Measurements from ENCODE around the gene SUZ12. TPM values are rescaled to one million over a fixed set of nuclear protein-coding genes. Genes with fewer than 3 reads are reported as not detected.
"Not testable (repeated sequence)": the region's sequence is repeated elsewhere in the genome, so short reads cannot be mapped to it uniquely, and the experiment has no call there.

The SUZ12 gene
- total RNA-seq, 1 donor from 2014 or later, result 30.3 TPM

DNA sequence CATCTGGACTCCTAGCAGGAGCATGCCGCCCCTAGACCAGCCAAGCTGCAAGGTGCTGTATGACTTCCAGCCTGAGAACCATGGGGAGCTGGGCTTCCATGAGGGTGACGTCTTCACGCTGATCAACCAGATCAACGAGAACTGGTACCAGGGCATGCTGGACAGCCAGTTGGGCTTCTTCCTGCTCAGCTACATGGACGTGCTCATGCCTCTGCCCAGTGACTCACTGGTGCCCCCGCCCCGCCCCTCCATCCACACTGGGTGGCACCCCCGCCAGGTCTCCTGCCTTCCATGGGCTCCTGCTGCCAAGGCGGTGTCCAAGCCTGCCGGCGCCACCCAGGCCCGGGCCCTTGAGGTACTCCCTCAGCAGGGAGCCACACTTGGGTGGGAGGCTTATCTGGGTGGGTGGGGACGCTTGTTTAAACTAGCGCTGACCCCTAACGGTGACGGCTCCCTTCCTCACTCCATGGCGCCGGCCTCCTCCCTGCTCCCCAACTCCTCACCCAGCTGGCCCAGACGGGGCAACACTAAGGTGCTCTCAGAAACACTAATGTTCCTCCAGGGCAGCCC is 104.6 kb downstream of the SUZ12 start:
- not testable (repeated sequence) for DNase-seq (ENCODE audit: low spot score in 2 of 2, unreplicated experiment in 2 of 2)

DNA sequence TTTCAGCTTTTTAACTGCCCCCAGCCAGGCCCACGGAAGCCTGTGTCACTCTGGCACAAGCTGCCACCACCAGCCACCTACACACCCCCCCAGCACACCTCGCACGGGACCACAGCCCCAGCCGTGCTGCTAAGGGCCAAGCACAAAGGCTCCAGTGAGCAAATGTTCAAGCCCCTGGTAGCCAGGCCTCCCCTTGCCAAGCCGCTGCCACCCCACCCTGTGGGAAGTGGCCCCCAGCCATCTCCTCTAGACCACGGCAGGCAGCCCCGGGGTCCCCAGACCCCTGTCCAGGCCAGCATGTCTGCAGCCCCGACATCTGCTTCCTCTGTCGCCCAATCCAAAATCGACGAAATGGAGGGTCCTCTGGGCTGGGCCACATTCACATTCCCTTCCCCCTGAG is 105.5 kb downstream of the SUZ12 start:
- H3K27ac Mint-ChIP-seq; H3K4me3 Mint-ChIP-seq; H3K9me3 Mint-ChIP-seq; H3K27me3 Mint-ChIP-seq (ENCODE audit: low read depth); DNase-seq (ENCODE audit: low spot score in 2 of 2, unreplicated experiment in 2 of 2); H3K4me1 Mint-ChIP-seq: not testable (repeated sequence)
- H3K36me3 Mint-ChIP-seq, result peaks cover 17% of the 10 kb centered on the region

More for the DNA sequence above, 104.6 kb downstream of the SUZ12 start:
- not testable (repeated sequence) for H3K27me3 Mint-ChIP-seq (ENCODE audit: low read depth); H3K4me3 Mint-ChIP-seq; H3K9me3 Mint-ChIP-seq; H3K27ac Mint-ChIP-seq; H3K4me1 Mint-ChIP-seq
- H3K36me3 Mint-ChIP-seq, result peaks cover 21% of the 10 kb centered on the region

DNA sequence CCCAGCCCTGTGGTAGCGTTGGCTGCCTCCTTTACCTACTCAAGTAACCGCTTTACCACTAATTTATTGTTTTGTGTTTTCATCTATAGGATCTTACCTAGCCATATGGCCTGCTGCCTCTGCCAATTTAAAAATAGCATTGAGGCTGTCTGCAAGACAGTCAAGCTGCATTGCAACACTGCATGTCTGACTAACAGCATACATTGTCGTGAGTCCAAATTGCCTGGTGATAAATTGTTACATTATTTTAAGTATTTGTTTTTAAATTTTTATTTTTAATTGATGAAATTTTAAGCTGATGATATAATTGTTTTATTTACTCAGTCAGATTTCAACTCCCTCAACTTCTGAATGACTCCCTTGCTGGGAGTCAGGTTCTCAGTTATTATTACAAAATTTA is 108.8 kb downstream of the SUZ12 start:
- H3K36me3 Mint-ChIP-seq, H3K27ac Mint-ChIP-seq, H3K4me3 Mint-ChIP-seq: not testable (repeated sequence)

DNA sequence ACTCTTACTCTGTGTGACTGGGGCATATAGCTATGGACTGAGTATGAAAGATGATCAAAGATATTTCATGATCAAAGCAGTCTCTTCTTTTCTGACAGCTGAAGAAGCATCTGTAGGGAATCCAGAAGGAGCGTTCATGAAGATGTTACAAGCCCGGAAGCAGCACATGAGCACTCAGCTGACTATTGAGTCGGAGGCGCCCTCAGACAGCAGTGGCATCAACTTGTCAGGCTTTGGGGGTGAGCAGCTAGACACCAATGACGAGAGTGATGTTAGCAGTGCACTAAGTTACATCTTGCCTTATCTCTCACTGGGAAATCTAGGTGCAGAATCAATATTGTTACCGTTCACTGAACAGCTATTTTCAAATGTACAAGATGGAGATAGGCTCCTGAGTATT is 110.9 kb downstream of the SUZ12 start:
- H3K4me1 Mint-ChIP-seq; H3K27ac Mint-ChIP-seq; H3K27me3 Mint-ChIP-seq (ENCODE audit: low read depth); H3K9me3 Mint-ChIP-seq; H3K36me3 Mint-ChIP-seq; DNase-seq (ENCODE audit: low spot score in 2 of 2, unreplicated experiment in 2 of 2); H3K4me3 Mint-ChIP-seq: not testable (repeated sequence)

More for the DNA sequence above, 108.8 kb downstream of the SUZ12 start:
- not testable (repeated sequence) for DNase-seq (ENCODE audit: low spot score in 2 of 2, unreplicated experiment in 2 of 2); H3K9me3 Mint-ChIP-seq; H3K27me3 Mint-ChIP-seq (ENCODE audit: low read depth); H3K4me1 Mint-ChIP-seq

Other genes starting within 250 kb of the SUZ12 start
- gene COPRS, start 77.8 kb upstream of the SUZ12 start, total RNA-seq, result 27.6 to 29.4 TPM (median 28.4 TPM) in 3 replicates
- gene UTP6, start 35.3 kb upstream of the SUZ12 start, total RNA-seq, result 70.9 to 76.0 TPM (median 72.4 TPM) in 3 replicates
- gene LRRC37B, start 70.4 kb downstream of the SUZ12 start, total RNA-seq, result 27.5 to 33.2 TPM (median 31.4 TPM) in 3 replicates
- gene RHOT1, start 205.5 kb downstream of the SUZ12 start, total RNA-seq, result 31.7 to 36.9 TPM (median 34.6 TPM) in 3 replicates

Data from mesothelial cell of epicardium (in vitro differentiated cells).